ENCODE data around the gene WWOX. TPM values are rescaled to one million over a fixed set of nuclear protein-coding genes. Genes with fewer than 3 reads are reported as not detected.

The WWOX gene
- total and polyA plus RNA-seq, 2 of the 4 experiments (the other 2 are of a cell fraction), result 2.7 to 5.4 TPM

- Histone ChIP-seq H3K4me1 (ENCODE audit: control insufficient read depth, insufficient read depth, low read length) (no peaks in the 10 kb centered on the region; the same call in 1 of the 2 replicates), H3K27me3 (ENCODE audit: control insufficient read depth, insufficient read depth, low read length) (no peaks in the 10 kb centered on the region), H4K5ac (ENCODE audit: low read depth, low read length) (no peak overlapping the region), H3K18ac (ENCODE audit: low read depth, low read length) (no peak overlapping the region), H3K36me3 (ENCODE audit: control insufficient read depth, insufficient read depth, low read length) (no peaks in the 10 kb centered on the region), H4K8ac (ENCODE audit: low read depth in 2 of 2, low read length in 2 of 2) (no peak overlapping the region), H2AK5ac (ENCODE audit: low read depth, low read length) (no peak overlapping the region), H2AK9ac (replicated peaks; ENCODE audit: low read depth, low read length, poor library complexity) (no peak overlapping the region), H3K27ac (ENCODE audit: insufficient read depth, low read length) (no peak overlapping the region), H3K23ac (ENCODE audit: low read depth, low read length) (no peak overlapping the region), H3K56ac (ENCODE audit: extremely low read depth, insufficient read depth, low read length) (no peak overlapping the region), H3K9me1 (ENCODE audit: insufficient read depth, low read length) (no peaks in the 10 kb centered on the region), H3K9ac (ENCODE audit: low read depth, low read length) (no peak overlapping the region), H2AFZ (replicated peaks; ENCODE audit: low read length, poor library complexity) (no peak overlapping the region), H3K4me2 (ENCODE audit: low read depth, low read length) (no peak overlapping the region), H3K4ac (ENCODE audit: low read depth, low read length) (no peak overlapping the region), H3K79me1 (ENCODE audit: low read depth in 1 of 2, low read length in 2 of 2) (no peaks in the 10 kb centered on the region), H3K4me3 (ENCODE audit: insufficient read depth, low read depth, low read length) (no peak overlapping the region), H2BK20ac (ENCODE audit: low read depth, low read length) (no peak overlapping the region), H4K91ac (ENCODE audit: insufficient read depth, low read depth, low read length) (no peak overlapping the region), H4K20me1 (ENCODE audit: insufficient read depth, low read length) (no peaks in the 10 kb centered on the region), H2BK120ac (ENCODE audit: low read depth, low read length) (no peak overlapping the region), H2BK15ac (ENCODE audit: low read depth, low read length) (no peak overlapping the region), H3K9me3 (ENCODE audit: control insufficient read depth, insufficient read depth, low read length) (peaks cover 10% of the 10 kb centered on the region), H2BK5ac (ENCODE audit: low read depth, low read length, poor library complexity, severe bottlenecking) (no peak overlapping the region), H3K14ac (replicated peaks; ENCODE audit: low read depth, low read length) (no peak overlapping the region)
- DNase-seq, result peak; percentile 11
- ATAC-seq (ENCODE audit: low read depth), result no peak
- CTCF ChIA-PET, result no interaction called here
- in situ Hi-C loops (cut with MboI; ENCODE audit: low sequenced_read_pairs) (no loop called here), dilution Hi-C loops (cut with HindIII; ENCODE audit: low sequenced_read_pairs, unreplicated experiment) (no loop called here), intact Hi-C loops (cut with micrococcal nuclease) (no loop called here)
- BruUV-seq (replicated peaks), result no TSS peak
- TF ChIP-seq CTCF (conservative IDR thresholded peaks at IDR 0.05; ENCODE audit: low read depth, low read length) (peak; percentile 28), SMC3 (IDR thresholded peaks at IDR 0.05; ENCODE audit: low read depth, low read length) (peak; percentile 22), RCOR1 (IDR thresholded peaks at IDR 0.05; ENCODE audit: insufficient replicate concordance, low read length) (no peak)
- POLR2A ChIA-PET (ENCODE audit: unreplicated experiment), result no interaction called here
- WGBS, 2 experiments (ENCODE audit: extremely low coverage in 2 of 2, insufficient read length in 1 of 2), result no CpG with 5 or more reads among the region's 3 CpGs
These were observed 404.1 kb downstream of the WWOX start for GRCh38 chr16:78503602-78504001.
